Anterior cingulate cortex (tissue), 58 donors: ENCODE data around the gene MGMT.

ENCODE experiments used
- DNase-seq, 58 donors: peaks; one replicate each; lab custom pipeline; 2025; lab: John Stamatoyannopoulos, UW

MGMT gene

GRCh38 chr10:129613377-129613980 lies 146.4 kb downstream of the MGMT start:
- no peak for DNase-seq

GRCh38 chr10:129614341-129614740 lies 147.3 kb downstream of the MGMT start:
- DNase-seq = no peak

GRCh38 chr10:129615381-129615780 lies 148.3 kb downstream of the MGMT start:
- no peak for DNase-seq

- no peak for DNase-seq
Observed at GRCh38 chr10:129615921-129616525, 149.0 kb downstream of the MGMT start.

- no peak for DNase-seq
Observed at GRCh38 chr10:129617768-129618167, 150.7 kb downstream of the MGMT start.

GRCh38 chr10:129621062-129621461 lies 154.0 kb downstream of the MGMT start:
- DNase-seq = no peak

- no peak for DNase-seq
Observed at GRCh38 chr10:129621693-129622092, 154.7 kb downstream of the MGMT start.

- DNase-seq = no peak
Observed at GRCh38 chr10:129622291-129622690, 155.2 kb downstream of the MGMT start.

- DNase-seq = no peak
Observed at GRCh38 chr10:129622736-129623135, 155.7 kb downstream of the MGMT start.

- no peak for DNase-seq
Observed at GRCh38 chr10:129624526-129624925, 157.5 kb downstream of the MGMT start.

GRCh38 chr10:129626309-129626708 lies 159.3 kb downstream of the MGMT start:
- peak in 1 of 58 donors; percentile 37 for DNase-seq

- DNase-seq = peak in 4 of 58 donors; percentile 7 to 44 (median 16)
Observed at GRCh38 chr10:129626796-129627435, 159.9 kb downstream of the MGMT start.

GRCh38 chr10:129627442-129627841 lies 160.4 kb downstream of the MGMT start:
- DNase-seq = no peak

- peak in 1 of 58 donors; percentile 46 for DNase-seq
Observed at GRCh38 chr10:129628823-129629222, 161.8 kb downstream of the MGMT start.

- no peak for DNase-seq
Observed at GRCh38 chr10:129629911-129630310, 162.9 kb downstream of the MGMT start.

GRCh38 chr10:129631006-129631405 lies 164.0 kb downstream of the MGMT start:
- DNase-seq = no peak

- DNase-seq = no peak
Observed at GRCh38 chr10:129631870-129632623, 165.0 kb downstream of the MGMT start.

GRCh38 chr10:129637010-129637409 lies 170.0 kb downstream of the MGMT start:
- DNase-seq = no peak

- DNase-seq = no peak
Observed at GRCh38 chr10:129637846-129638245, 170.8 kb downstream of the MGMT start.

GRCh38 chr10:129641351-129641750 lies 174.3 kb downstream of the MGMT start:
- DNase-seq = no peak

GRCh38 chr10:129641982-129642381 lies 174.9 kb downstream of the MGMT start:
- DNase-seq = no peak
